ENCODE data around the gene FAM3D. TPM values are rescaled to one million over a fixed set of nuclear protein-coding genes. Genes with fewer than 3 reads are reported as not detected.

Gene FAM3D
- total and polyA plus RNA-seq, 2 of the 8 experiments (the other 6 are each of a cell fraction or from before 2014, with no cell fraction given), result not detected

DNA sequence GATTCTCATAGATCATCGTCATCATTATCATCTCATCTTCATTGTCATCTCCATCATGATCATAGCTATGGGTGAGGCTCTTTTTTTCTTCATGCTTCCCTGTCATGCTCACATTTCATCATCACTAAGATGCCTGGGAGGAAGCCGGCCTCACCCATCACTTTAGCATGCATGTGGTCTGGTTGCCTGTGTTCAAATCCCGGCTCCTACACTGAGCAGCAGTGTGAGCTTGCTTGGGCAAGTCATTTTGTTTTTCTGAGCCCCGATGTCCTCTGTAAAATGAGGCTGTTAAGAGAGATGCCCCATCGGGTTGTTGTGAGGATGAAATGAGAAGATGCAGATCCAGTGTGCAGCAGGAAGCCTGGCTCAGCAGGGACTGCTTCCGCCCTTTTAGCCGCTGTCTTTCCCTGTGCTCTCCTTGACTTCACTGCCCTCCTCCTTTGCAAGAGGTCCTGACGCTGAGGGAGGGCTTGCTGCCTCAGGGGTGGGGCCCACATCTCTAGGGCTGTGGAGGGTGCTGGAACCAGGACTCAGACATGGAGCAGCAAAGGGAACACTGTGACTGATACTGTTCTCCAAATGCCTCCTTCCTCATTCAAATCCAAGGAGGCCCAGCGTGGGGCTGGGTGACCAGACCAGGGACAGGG, 14.4 kb upstream of the FAM3D start (continued):
- TF ChIP-seq, protein P1, sequence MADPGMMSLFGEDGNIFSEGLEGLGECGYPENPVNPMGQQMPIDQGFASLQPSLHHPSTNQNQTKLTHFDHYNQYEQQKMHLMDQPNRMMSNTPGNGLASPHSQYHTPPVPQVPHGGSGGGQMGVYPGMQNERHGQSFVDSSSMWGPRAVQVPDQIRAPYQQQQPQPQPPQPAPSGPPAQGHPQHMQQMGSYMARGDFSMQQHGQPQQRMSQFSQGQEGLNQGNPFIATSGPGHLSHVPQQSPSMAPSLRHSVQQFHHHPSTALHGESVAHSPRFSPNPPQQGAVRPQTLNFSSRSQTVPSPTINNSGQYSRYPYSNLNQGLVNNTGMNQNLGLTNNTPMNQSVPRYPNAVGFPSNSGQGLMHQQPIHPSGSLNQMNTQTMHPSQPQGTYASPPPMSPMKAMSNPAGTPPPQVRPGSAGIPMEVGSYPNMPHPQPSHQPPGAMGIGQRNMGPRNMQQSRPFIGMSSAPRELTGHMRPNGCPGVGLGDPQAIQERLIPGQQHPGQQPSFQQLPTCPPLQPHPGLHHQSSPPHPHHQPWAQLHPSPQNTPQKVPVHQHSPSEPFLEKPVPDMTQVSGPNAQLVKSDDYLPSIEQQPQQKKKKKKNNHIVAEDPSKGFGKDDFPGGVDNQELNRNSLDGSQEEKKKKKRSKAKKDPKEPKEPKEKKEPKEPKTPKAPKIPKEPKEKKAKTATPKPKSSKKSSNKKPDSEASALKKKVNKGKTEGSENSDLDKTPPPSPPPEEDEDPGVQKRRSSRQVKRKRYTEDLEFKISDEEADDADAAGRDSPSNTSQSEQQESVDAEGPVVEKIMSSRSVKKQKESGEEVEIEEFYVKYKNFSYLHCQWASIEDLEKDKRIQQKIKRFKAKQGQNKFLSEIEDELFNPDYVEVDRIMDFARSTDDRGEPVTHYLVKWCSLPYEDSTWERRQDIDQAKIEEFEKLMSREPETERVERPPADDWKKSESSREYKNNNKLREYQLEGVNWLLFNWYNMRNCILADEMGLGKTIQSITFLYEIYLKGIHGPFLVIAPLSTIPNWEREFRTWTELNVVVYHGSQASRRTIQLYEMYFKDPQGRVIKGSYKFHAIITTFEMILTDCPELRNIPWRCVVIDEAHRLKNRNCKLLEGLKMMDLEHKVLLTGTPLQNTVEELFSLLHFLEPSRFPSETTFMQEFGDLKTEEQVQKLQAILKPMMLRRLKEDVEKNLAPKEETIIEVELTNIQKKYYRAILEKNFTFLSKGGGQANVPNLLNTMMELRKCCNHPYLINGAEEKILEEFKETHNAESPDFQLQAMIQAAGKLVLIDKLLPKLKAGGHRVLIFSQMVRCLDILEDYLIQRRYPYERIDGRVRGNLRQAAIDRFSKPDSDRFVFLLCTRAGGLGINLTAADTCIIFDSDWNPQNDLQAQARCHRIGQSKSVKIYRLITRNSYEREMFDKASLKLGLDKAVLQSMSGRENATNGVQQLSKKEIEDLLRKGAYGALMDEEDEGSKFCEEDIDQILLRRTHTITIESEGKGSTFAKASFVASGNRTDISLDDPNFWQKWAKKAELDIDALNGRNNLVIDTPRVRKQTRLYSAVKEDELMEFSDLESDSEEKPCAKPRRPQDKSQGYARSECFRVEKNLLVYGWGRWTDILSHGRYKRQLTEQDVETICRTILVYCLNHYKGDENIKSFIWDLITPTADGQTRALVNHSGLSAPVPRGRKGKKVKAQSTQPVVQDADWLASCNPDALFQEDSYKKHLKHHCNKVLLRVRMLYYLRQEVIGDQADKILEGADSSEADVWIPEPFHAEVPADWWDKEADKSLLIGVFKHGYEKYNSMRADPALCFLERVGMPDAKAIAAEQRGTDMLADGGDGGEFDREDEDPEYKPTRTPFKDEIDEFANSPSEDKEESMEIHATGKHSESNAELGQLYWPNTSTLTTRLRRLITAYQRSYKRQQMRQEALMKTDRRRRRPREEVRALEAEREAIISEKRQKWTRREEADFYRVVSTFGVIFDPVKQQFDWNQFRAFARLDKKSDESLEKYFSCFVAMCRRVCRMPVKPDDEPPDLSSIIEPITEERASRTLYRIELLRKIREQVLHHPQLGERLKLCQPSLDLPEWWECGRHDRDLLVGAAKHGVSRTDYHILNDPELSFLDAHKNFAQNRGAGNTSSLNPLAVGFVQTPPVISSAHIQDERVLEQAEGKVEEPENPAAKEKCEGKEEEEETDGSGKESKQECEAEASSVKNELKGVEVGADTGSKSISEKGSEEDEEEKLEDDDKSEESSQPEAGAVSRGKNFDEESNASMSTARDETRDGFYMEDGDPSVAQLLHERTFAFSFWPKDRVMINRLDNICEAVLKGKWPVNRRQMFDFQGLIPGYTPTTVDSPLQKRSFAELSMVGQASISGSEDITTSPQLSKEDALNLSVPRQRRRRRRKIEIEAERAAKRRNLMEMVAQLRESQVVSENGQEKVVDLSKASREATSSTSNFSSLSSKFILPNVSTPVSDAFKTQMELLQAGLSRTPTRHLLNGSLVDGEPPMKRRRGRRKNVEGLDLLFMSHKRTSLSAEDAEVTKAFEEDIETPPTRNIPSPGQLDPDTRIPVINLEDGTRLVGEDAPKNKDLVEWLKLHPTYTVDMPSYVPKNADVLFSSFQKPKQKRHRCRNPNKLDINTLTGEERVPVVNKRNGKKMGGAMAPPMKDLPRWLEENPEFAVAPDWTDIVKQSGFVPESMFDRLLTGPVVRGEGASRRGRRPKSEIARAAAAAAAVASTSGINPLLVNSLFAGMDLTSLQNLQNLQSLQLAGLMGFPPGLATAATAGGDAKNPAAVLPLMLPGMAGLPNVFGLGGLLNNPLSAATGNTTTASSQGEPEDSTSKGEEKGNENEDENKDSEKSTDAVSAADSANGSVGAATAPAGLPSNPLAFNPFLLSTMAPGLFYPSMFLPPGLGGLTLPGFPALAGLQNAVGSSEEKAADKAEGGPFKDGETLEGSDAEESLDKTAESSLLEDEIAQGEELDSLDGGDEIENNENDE (IDR thresholded peaks at IDR 0.05; ENCODE audit: insufficient replicate concordance, low read length), result no peak
- TF ChIP-seq GABPA (IDR thresholded peaks at IDR 0.05; ENCODE audit: borderline replicate concordance, insufficient read depth, low read length) (no peak), SUZ12 (IDR thresholded peaks at IDR 0.05; ENCODE audit: low read length) (no peak), GTF2F1 (IDR thresholded peaks at IDR 0.05; ENCODE audit: borderline replicate concordance, low read depth, low read length) (no peak), EZH2 (IDR thresholded peaks at IDR 0.05; ENCODE audit: low read depth, low read length, severe bottlenecking) (no peak), RBBP5 (IDR thresholded peaks at IDR 0.05; ENCODE audit: borderline replicate concordance, low read depth, low read length) (no peak), SIN3A (conservative IDR thresholded peaks at IDR 0.05 in 1 of 2, IDR thresholded peaks at IDR 0.05 in 1 of 2; ENCODE audit: low read depth in 1 of 2, low read length in 2 of 2) (no peak), JUN (IDR thresholded peaks at IDR 0.05; ENCODE audit: low read depth, low read length) (no peak), SP4 (IDR thresholded peaks at IDR 0.05; ENCODE audit: low read length) (no peak), HDAC2 (IDR thresholded peaks at IDR 0.05; ENCODE audit: borderline replicate concordance in 1 of 2, low read depth in 2 of 2, low read length in 2 of 2) (no peak)
